Purkinje cell (primary cell): Measurements from ENCODE around the gene OR5B12. TPM values are rescaled to one million over a fixed set of nuclear protein-coding genes. Genes with fewer than 3 reads are reported as not detected.

Experiments
- polyA plus RNA-seq: library from polyadenylated mRNA; unstranded; fragments of >200 nt; fragmentation: Nextera tagmentation; gene quantifications from 2 replicates; pipeline ENCODE4 v1.2.1, GENCODE V29; 2014

OR5B12 gene
- not detected in 2 replicates for polyA plus RNA-seq

DNA sequence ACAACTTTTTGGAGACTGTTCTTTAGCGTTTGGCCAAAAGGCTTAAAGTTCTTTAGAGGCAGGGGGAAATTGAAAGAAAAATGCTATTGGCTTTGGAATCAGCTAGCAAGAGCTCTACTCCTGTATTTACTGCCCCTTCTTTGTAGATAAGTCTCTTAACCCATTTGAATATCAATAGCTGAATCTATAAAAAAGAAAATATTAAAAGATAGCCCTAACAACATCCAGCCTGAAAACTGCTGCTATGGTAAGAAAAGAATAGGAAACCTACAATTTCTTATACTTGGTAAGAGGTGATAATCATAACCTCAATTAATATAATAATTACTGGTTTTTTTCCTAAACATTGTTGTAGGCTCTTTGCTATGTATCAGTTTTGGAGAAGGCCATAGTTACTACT is at the start of gene OR5B12:
Gene OR5B12, minus strand, starts transcription at position 101 of the 400 bp plus-strand sequence. CDS start 2,085 bp downstream, outside the sequence.

DNA sequence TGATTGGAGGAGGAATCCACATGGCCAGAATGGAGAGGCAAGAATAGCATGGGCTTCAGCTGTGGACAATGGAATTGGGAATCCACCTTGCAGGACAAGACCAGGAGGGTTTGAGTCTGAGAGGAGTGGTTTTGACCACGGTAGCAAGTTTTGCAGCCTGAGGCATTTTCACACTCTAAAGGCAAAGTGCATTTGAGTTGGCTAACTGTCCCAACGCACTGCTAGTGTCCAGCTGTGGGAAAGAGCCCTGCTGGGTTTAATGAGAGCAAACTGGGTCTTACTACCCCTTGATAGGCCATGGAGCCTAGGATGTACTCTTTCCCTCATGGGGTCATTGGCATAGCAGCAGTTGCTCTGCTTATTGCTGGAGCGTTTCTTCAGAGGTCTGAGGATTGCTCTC is 14.0 kb downstream of the OR5B12 start, which contains the start of gene OR5B2:
Gene OR5B2, minus strand, starts transcription at position 101 of the 400 bp plus-strand sequence. CDS start 4,860 bp downstream, outside the sequence.

DNA sequence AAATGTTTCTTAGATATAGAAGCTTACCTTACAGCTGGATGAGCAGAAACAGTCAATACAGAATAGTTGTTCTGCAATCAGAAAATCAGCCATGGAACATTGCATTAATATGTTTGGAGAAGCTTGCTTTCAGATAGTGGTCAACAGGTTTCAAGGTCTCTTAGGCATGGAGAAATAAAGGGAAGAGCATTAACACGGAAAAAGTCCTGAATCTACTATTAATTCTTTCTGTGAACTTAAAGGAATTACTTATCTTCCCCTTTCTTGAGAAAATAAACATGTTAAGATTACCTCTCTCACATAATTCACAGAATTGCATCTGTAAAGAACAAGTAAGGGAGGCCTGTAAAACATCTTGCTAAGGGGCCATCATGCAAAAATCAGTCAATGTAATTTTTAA is 35.3 kb downstream of the OR5B12 start, which contains the start of gene OR5B3:
Gene OR5B3, minus strand, starts transcription at position 101 of the 400 bp plus-strand sequence. CDS start 3,465 bp downstream, outside the sequence.

Other genes starting within 250 kb of the OR5B12 start
- not detected in 2 replicates for gene OR1S2, start 238.1 kb downstream of the OR5B12 start, polyA plus RNA-seq
- not detected in 2 replicates for gene OR1S1, start 229.5 kb downstream of the OR5B12 start, polyA plus RNA-seq
- not detected in 2 replicates for gene OR10Q1, start 213.3 kb downstream of the OR5B12 start, polyA plus RNA-seq
- not detected in 2 replicates for gene OR10W1, start 174.0 kb downstream of the OR5B12 start, polyA plus RNA-seq
- not detected in 2 replicates for gene OR5B17, start 83.2 kb downstream of the OR5B12 start, polyA plus RNA-seq
- gene OR5B3, start 35.4 kb downstream of the OR5B12 start, polyA plus RNA-seq: not detected in 2 replicates
- gene OR5B2, start 14.1 kb downstream of the OR5B12 start, polyA plus RNA-seq: not detected in 2 replicates
- gene OR5B21, start 65.9 kb upstream of the OR5B12 start, polyA plus RNA-seq: not detected in 2 replicates
- gene LPXN, start 133.6 kb upstream of the OR5B12 start, polyA plus RNA-seq: 3.8 and 5.4 TPM in 2 replicates
- 17.1 and 23.0 TPM in 2 replicates for gene ZFP91, start 136.8 kb upstream of the OR5B12 start, polyA plus RNA-seq
- not detected in 2 replicates for gene CNTF, start 180.4 kb upstream of the OR5B12 start, polyA plus RNA-seq